ENCODE data around the gene SOX6. TPM values are rescaled to one million over a fixed set of nuclear protein-coding genes. Genes with fewer than 3 reads are reported as not detected.

Gene SOX6
- total RNA-seq, 4 donors from 2014 or later, result 3.1 to 12.6 (median 7.6) TPM

GRCh38 chr11:16363706-16364105 lies 7.4 kb upstream of the SOX6 start:
- no peak for TF ChIP-seq CTCF (IDR thresholded peaks at IDR 0.05; ENCODE audit: low read depth)

- no peak for TF ChIP-seq CTCF (IDR thresholded peaks at IDR 0.05; ENCODE audit: low read depth)
Measured at GRCh38 chr11:16361108-16361865, 4.9 kb upstream of the SOX6 start.

GRCh38 chr11:16359369-16359768 lies 3.0 kb upstream of the SOX6 start:
- TF ChIP-seq CTCF (IDR thresholded peaks at IDR 0.05; ENCODE audit: low read depth), result no peak

GRCh38 chr11:16358726-16359125 lies 2.4 kb upstream of the SOX6 start:
- TF ChIP-seq CTCF (IDR thresholded peaks at IDR 0.05; ENCODE audit: low read depth), result no peak

- no peak for TF ChIP-seq CTCF (IDR thresholded peaks at IDR 0.05; ENCODE audit: low read depth)
Measured at GRCh38 chr11:16357775-16358174, 1.4 kb upstream of the SOX6 start.

GRCh38 chr11:16356761-16357393 lies 531 bp upstream of the SOX6 start:
- TF ChIP-seq CTCF (IDR thresholded peaks at IDR 0.05; ENCODE audit: low read depth), result no peak

GRCh38 chr11:16352707-16353106 lies 3.6 kb downstream of the SOX6 start:
- no peak for TF ChIP-seq CTCF (IDR thresholded peaks at IDR 0.05; ENCODE audit: low read depth)
